Cardiac muscle cell (in vitro differentiated cells and primary cell): ENCODE results near the gene OR51I2. TPM values are rescaled to one million over a fixed set of nuclear protein-coding genes. Genes with fewer than 3 reads are reported as not detected.

Experiments used
- DNase-seq, 2 donors: peaks; one replicate each; pipeline versions ENCODE4 v3.0.0 to v3.0.0-alpha.2; 2010 to 2017; ENCODE audit warnings: low read depth in 1 of 2, low spot score in 1 of 2
- H3K27ac ChIP-seq: fragments of 200-600 bp; sonication (generic); 2 replicates; pipeline ENCODE4 v1.5.1; 2016
- H3K27me3 ChIP-seq: fragments of 200-600 bp; sonication (generic); 2 replicates; pipeline ENCODE4 v1.6.0; 2016; ENCODE audit warnings: control low read depth
- H3K36me3 ChIP-seq: fragments of 200-600 bp; sonication (generic); 2 replicates; pipeline ENCODE4 v1.5.1; 2016; ENCODE audit warnings: control low read depth
- H3K4me1 ChIP-seq: fragments of 200-600 bp; sonication (generic); 2 replicates; pipeline ENCODE4 v1.8.1; 2017; ENCODE audit warnings: low read depth, mild to moderate bottlenecking, mixed run types
- H3K4me3 ChIP-seq: fragments of 200-600 bp; sonication (generic); 2 replicates; pipeline ENCODE4 v1.5.1; 2016; ENCODE audit warnings: mild to moderate bottlenecking
- H3K9me3 ChIP-seq: fragments of 200-600 bp; sonication (generic); 2 replicates; pipeline ENCODE4 v1.5.1; 2017; ENCODE audit warnings: low read depth, mild to moderate bottlenecking, control low read depth
- polyA plus RNA-seq: library from polyadenylated mRNA; unstranded; fragments of >200 nt; fragmentation: Nextera tagmentation; extraction: Ambion mirVana; gene quantifications from 2 replicates; pipeline ENCODE4 v1.2.1, GENCODE V29; 2016
- total RNA-seq: library from RNA; depleted of rRNA; stranded (reverse); fragments of >200 nt; gene quantifications from 2 replicates; pipeline ENCODE4 v1.2.3, GENCODE V29; 2016
- TF ChIP-seq, protein P1 (sequence below): IDR thresholded peaks from 2 replicates; pipeline ENCODE4 v1.5.1; 2012; ENCODE audit warnings: low read depth, mild to moderate bottlenecking, low read length

The OR51I2 gene
- total and polyA plus RNA-seq, 2 experiments from 2014 or later: not detected

DNA sequence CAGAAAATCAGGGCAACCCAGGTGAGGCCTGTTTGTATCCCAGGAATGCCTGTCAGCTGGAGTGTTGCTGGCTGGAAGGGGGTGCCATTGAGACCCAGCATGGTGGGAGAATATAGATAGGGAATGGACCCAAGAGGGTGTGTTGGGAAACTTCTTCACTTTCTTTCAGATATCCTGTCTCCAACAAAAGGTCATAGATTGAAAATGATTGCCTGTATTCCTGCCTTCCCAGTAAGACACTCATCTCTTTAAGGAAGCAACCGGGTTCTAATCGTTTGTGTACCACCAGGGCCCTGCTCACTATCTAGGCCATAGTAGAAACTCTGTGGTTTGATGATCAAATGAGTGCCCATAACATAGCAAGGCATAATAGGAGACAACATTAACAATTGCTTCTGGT is 7.7 kb upstream of the OR51I2 start, which contains the start of gene OR51I1:
OR51I1 (minus strand) TSS at position 101 of the 400 bp plus-strand sequence; CDS start at position 101, 0 bp downstream.
- H3K27me3 ChIP-seq: no peaks in the 10 kb centered on the region
- TF ChIP-seq, protein P1, sequence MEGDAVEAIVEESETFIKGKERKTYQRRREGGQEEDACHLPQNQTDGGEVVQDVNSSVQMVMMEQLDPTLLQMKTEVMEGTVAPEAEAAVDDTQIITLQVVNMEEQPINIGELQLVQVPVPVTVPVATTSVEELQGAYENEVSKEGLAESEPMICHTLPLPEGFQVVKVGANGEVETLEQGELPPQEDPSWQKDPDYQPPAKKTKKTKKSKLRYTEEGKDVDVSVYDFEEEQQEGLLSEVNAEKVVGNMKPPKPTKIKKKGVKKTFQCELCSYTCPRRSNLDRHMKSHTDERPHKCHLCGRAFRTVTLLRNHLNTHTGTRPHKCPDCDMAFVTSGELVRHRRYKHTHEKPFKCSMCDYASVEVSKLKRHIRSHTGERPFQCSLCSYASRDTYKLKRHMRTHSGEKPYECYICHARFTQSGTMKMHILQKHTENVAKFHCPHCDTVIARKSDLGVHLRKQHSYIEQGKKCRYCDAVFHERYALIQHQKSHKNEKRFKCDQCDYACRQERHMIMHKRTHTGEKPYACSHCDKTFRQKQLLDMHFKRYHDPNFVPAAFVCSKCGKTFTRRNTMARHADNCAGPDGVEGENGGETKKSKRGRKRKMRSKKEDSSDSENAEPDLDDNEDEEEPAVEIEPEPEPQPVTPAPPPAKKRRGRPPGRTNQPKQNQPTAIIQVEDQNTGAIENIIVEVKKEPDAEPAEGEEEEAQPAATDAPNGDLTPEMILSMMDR: no peak
- DNase-seq: no peak

DNA sequence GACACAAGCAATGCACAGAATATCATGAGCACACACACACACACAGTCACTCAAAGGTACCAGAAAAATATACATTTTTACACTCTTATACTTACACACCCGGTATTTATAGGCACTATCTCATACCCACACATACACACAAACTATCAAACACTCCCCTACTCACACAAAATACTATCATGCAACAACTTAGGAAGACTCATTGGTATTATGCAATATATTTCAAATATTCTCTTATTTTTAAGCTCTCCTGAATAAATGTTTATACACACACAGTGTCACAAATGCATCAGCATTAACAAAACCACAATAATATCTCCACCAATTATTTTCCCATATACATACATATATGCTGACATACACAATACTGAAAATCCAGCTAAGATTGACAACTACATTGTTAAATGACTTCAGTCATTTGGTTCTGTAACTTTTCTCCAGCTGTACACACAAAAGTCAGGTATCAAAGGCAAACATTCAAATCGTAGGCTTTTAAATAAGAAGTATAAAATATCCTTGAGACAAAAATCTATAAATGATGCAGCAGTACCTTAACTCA is 5.2 kb upstream of the OR51I2 start:
- Histone ChIP-seq H3K4me1 (no peaks in the 10 kb centered on the region), H3K9me3 (no peaks in the 10 kb centered on the region), H3K27me3 (no peaks in the 10 kb centered on the region), H3K4me3 (no peak overlapping the region), H3K27ac (no peak overlapping the region), H3K36me3 (no peaks in the 10 kb centered on the region)
- no peak for DNase-seq
- TF ChIP-seq, protein P1: no peak

More for the DNA sequence above, 7.7 kb upstream of the OR51I2 start, which contains the start of gene OR51I1:
- Histone ChIP-seq H3K4me3 (no peak within 1 kb of the TSS), H3K36me3 (no peaks in the 10 kb centered on the region), H3K27ac (no peak within 1 kb of the TSS), H3K4me1 (no peaks in the 10 kb centered on the region), H3K9me3 (no peaks in the 10 kb centered on the region)

DNA sequence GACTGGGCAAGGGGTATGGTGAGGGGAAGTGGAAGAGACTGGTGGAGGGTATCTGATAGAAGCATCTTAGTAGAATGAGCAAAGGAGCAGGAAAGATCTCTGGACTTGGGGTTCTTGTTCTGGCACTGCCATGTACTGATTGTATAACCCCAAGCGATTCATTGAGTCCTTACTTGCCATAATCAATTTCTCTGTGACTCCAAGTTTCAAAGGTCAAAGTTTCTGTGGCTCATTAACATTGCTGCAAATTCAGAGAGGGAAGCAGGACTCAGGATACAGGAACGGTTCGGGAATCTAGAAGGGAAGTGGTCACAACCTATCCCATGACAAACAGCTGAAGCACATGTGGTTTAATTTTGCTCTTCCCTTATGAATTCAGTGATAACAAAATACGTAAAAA is 309 bp downstream of the OR51I2 start:
- TF ChIP-seq, protein P1: no peak
- no peaks in the 10 kb centered on the region for H3K4me1 ChIP-seq

GRCh38 chr11:5460983-5461621 is 12.0 kb downstream of the OR51I2 start:
- H3K4me1 ChIP-seq: no peaks in the 10 kb centered on the region
- TF ChIP-seq, protein P1: no peak
- H3K4me3 ChIP-seq: no peak overlapping the region
- no peaks in the 10 kb centered on the region for H3K36me3 ChIP-seq
- H3K27me3 ChIP-seq: no peaks in the 10 kb centered on the region
- no peak overlapping the region for H3K27ac ChIP-seq
- H3K9me3 ChIP-seq: no peaks in the 10 kb centered on the region
- DNase-seq: no peak

More for the DNA sequence above, 309 bp downstream of the OR51I2 start:
- Histone ChIP-seq H3K9me3 (no peaks in the 10 kb centered on the region), H3K27ac (no peak overlapping the region), H3K4me3 (no peak overlapping the region), H3K27me3 (no peaks in the 10 kb centered on the region), H3K36me3 (no peaks in the 10 kb centered on the region)
- no peak for DNase-seq

DNA sequence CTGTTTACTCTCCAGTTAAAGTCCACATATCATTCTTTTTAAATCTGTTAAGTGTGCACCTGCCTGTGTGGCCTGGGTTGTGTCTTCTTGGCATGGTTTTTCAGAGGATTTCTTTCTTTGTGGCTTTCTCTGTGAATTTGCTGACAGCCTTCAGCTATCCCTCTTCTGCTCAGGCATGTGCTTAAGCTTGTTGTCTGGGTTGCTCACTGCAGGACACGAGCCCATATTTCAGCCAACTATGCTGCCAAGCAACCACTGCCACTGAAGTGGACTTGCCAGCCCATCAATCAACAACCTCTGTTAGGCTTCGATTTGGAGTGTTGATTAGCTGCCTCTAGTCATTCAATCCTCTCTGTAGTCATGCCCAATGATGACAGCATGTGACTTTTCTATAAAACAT is 18.4 kb downstream of the OR51I2 start:
- H3K4me3 ChIP-seq: no peak overlapping the region

More for the DNA sequence above, 18.4 kb downstream of the OR51I2 start:
- TF ChIP-seq, protein P1: no peak
- Histone ChIP-seq H3K9me3 (no peaks in the 10 kb centered on the region), H3K36me3 (no peaks in the 10 kb centered on the region), H3K27me3 (no peaks in the 10 kb centered on the region), H3K4me1 (no peaks in the 10 kb centered on the region), H3K27ac (no peak overlapping the region)
- no peak for DNase-seq
